ENCODE data around the gene IGDCC3.

The IGDCC3 gene

DNA sequence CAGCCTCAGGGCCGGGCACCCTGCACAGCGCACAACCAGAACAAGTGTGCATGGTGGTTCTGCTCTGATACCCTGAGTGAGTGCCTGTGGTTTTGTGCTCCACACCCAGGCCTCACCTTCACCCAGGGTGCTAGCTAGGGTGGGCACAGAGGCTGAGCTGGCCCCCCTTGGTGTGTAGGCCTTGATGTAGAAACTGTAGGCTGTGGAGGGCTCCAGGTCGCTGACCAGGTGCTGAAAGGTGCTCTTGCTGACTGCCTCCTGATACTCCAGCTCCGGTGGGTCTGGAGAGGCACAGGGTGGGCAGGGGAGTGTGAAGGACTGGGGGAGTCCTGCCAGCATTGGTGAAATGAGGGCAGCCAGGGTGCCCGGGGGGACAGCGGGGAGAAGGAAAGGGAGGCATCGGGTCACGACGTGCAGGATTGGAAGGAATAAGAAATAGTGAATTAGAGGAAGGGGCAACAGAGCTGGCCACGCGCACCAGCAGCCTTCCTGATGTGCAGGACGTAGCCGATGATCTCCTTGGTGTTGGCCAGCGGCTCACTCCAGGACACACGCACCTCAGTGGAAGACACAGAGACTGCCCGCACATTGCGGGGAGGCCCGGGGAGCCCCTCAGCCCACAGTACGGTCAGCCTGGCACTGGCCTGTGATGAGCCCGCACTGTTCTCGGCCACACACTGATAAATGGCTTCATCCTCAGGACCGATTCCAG, 46.7 kb downstream of the IGDCC3 start:
- no peak for DNase-seq (ENCODE audit: extremely low read depth, low read depth)
- TF ChIP-seq, protein P1, sequence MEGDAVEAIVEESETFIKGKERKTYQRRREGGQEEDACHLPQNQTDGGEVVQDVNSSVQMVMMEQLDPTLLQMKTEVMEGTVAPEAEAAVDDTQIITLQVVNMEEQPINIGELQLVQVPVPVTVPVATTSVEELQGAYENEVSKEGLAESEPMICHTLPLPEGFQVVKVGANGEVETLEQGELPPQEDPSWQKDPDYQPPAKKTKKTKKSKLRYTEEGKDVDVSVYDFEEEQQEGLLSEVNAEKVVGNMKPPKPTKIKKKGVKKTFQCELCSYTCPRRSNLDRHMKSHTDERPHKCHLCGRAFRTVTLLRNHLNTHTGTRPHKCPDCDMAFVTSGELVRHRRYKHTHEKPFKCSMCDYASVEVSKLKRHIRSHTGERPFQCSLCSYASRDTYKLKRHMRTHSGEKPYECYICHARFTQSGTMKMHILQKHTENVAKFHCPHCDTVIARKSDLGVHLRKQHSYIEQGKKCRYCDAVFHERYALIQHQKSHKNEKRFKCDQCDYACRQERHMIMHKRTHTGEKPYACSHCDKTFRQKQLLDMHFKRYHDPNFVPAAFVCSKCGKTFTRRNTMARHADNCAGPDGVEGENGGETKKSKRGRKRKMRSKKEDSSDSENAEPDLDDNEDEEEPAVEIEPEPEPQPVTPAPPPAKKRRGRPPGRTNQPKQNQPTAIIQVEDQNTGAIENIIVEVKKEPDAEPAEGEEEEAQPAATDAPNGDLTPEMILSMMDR (IDR thresholded peaks at IDR 0.05; ENCODE audit: low read depth, low read length) = no peak

DNA sequence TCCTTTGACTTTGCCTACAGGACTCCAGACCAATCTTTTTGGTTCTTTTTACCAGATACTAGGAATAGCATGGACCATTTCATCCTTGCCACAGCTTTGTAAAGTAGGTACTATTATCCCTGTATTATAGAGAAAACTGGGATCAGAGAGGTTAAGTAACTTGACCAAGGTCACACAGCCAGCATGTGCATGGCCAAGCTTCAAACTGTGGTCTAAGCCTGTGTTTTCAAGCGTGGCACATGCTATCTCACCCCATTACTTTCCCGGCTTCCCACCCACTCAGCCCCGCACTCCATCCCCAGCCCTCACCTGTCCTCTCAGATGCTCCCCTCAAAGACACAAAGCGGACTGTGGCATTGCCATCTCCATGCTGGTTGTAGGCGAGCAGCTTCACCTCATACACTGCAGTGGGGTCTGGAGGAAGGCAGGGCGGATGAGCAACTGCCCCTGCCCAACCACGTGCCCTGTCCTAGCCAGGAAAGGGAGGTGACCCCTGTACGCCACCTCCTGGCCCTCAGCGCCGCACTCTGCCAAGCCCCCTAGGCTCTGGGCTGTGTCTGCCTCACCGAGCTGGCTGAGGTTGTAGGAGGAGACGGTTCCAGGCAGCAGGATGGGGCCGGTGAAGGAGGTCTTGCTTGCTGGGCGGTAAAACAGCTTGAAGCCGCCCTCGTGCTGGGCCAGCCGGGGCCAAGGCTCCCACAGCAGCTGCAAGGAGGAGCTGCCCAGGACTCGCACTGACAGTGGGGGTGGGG, 47.6 kb downstream of the IGDCC3 start:
- TF ChIP-seq, protein P1 (IDR thresholded peaks at IDR 0.05; ENCODE audit: low read depth, low read length) = no peak
- no peak for DNase-seq (ENCODE audit: extremely low read depth, low read depth)

DNA sequence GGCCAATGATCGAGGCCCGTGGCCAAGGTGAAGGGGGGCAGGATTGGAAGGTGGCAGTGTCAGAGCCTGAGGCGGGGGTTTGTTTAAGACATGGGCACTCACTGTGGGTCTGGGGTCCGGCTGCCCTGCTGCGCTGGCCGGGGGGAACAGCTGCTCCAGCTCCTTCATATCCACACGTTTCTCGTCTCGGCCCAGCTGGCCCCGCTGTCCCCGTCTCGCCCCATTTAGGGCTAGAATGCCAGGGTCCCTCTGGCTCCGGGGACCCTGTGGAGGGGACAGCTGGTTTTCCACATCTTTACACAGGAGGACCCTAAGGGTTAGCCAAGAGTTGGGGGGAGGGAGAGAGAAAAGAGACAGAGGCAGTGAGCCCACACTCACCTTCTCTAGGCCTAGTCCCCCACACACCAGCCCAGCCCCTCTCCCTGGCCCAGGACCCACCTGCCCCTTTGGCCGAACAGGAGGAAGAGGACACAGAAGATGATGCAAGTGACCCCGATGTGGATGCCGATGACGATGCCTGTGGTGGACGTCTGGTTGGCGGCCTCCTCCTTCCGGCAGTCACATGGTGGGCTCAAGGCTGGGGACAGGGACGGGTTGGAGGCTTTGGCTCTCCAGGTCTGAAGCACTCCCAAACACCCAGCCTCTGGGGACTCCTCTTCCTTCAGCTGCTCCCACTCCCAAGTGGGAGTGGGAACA, 48.4 kb downstream of the IGDCC3 start:
- DNase-seq (ENCODE audit: extremely low read depth, low read depth) = no peak

DNA sequence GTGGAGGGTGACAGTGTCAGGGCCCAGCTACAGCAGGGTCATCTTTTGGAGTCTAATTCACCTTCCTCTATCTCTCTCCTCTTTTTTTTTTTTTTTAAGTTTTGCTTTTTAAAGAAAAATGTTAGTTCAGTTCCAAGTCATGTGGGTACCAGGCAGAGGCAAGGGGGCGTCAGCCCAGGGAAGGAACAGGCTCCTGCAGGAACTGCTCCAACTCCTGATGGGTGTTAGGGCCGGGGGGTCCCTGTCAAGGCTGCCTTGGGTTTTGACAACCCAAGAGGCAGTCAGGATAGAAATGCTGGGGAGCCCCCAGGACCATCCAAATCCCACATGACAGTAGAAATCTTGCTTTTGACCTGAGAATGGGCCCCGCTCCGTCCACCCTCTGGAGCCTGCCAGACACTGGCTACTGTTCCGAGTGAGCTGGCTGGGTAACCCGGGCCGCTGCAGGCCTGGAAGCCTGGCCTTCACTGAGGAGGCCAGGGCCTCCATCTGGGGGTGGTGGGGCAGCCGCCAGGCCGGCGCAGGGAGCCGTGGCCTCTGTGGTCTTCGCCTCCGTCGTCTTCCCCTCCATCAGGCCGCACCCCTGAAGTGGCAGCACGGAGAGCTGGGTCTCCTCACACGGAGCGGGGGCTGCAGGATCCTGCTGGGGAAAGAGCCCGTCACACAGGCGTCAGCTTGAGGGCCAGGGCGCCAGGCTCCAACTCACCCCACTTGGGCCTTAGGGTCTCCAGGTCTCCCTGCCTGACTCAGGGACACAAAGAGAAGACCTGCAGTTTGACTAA, 49.1 kb downstream of the IGDCC3 start:
- TF ChIP-seq, protein P1 (IDR thresholded peaks at IDR 0.05; ENCODE audit: low read depth, low read length) = no peak
- no peak for DNase-seq (ENCODE audit: extremely low read depth, low read depth)

More for the DNA sequence above, 48.4 kb downstream of the IGDCC3 start:
- TF ChIP-seq, protein P1 (IDR thresholded peaks at IDR 0.05; ENCODE audit: low read depth, low read length) = no peak

DNA sequence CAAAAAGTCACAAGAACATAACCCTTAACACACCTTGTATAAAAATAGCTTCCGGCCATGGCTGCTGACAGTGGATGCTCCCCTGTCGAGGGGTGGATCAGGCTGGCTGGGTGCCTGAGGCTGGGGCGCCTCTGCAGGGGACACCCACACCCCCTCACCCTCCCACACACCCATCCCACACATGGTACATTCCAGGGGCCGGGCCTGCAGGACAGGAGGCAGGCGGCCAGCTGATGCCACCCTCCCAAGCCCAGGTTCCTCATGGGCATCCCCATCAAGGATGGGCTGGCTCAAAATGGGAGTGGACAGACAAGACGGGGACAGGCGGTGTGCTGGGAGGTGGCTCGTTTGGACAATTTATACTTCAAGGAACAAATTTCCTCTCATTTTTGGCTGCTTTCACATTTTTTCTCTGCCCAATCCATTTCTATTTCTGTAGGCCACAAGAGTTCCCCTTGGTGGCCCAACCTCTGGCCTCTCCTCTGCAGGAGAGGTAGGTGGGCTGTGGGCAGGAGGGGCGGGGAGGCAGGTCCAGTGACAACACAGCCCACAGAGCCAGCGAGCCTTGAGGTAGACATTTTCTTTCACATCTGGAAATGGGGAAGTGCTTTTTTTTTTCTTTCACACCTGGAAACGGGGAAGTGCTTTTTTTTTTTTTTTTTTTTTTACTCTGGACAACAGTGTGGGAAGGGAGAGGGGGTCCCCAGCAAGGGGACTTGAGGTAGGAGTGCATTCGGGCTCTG, 50.0 kb downstream of the IGDCC3 start:
- DNase-seq (ENCODE audit: extremely low read depth, low read depth) = no peak
- TF ChIP-seq, protein P1 (IDR thresholded peaks at IDR 0.05; ENCODE audit: low read depth, low read length) = no peak

DNA sequence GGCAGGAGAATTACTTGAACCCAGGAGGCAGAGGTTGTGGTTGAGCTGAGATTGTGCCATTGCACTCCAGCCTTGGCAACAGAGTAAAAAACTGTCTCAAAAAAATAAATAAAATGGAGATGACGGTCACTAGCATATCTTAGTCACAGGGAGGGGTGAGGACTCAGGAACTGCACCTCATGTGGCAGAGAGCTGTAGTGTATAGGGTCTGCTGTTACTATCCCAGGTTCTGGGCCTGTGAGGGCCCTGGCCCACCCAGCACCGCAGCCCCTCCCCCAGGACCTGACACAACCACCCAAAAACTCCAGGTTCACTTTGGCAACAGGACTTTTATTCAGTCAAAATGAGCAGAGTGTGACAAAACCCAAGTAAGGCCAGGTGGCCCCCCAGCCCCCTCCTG, 51.0 kb downstream of the IGDCC3 start:
- no peak for DNase-seq (ENCODE audit: extremely low read depth, low read depth)
- TF ChIP-seq, protein P1 (IDR thresholded peaks at IDR 0.05; ENCODE audit: low read depth, low read length) = no peak

Data from AG09319 (cell line).